Right renal pelvis (tissue), 4 donors: Measurements from ENCODE around the gene PTGER4. TPM values are rescaled to one million over a fixed set of nuclear protein-coding genes. Genes with fewer than 3 reads are reported as not detected.

Source experiments
- polyA plus RNA-seq, 4 donors: library from polyadenylated mRNA; unstranded; fragments of 120-200 nt; gene quantifications; one replicate each; pipeline ENCODE4 v1.2.1, GENCODE V29; 2013; ENCODE audit not compliant: insufficient read length in 4 of 4

PTGER4 gene
- polyA plus RNA-seq, 4 donors, result 10.5 to 16.5 (median 12.5) TPM

Other genes starting within 250 kb of the PTGER4 start
- gene TTC33, start 76.0 kb downstream of the PTGER4 start, polyA plus RNA-seq, result 10 to 100 TPM; 29.8 to 38.0 (median 36.3) TPM
- 10 to 100 TPM; 64.4 to 90.5 (median 85.4) TPM for gene PRKAA1, start 118.5 kb downstream of the PTGER4 start, polyA plus RNA-seq
- gene RPL37, start 155.3 kb downstream of the PTGER4 start, polyA plus RNA-seq, result 1,000 to 10,000 TPM; 1,601 to 2,005 (median 1,744) TPM
- gene CARD6, start 161.5 kb downstream of the PTGER4 start, polyA plus RNA-seq, result 1 to 10 TPM; 2.5 to 3.8 (median 3.3) TPM
- gene C7, start 229.6 kb downstream of the PTGER4 start, polyA plus RNA-seq, result 100 to 1,000 TPM; 130 to 218 (median 195) TPM